Measurements from ENCODE around the gene AMY2B. TPM values are rescaled to one million over a fixed set of nuclear protein-coding genes. Genes with fewer than 3 reads are reported as not detected.
A peak's percentile ranks its signal among the peaks of the same experiment; 100 is the strongest.
"Not testable (repeated sequence)": the region's sequence is repeated elsewhere in the genome, so short reads cannot be mapped to it uniquely, and the experiment has no call there.

AMY2B gene
- total RNA-seq (2014; rRNA removed; shearing (Covaris generic); ENCODE audit: low replicate concordance): 5.3 and 10.8 TPM in 2 replicates

- DNase-seq; H3K79me2 ChIP-seq (ENCODE audit: low read length); H3K9ac ChIP-seq (ENCODE audit: low read length); H3K9me2 ChIP-seq (replicated peaks; ENCODE audit: insufficient read depth, low read length); H3K4me1 ChIP-seq (ENCODE audit: low read length); H3K27me3 ChIP-seq (ENCODE audit: low read length); H3K27ac ChIP-seq (ENCODE audit: low read length); H3K4me3 ChIP-seq (ENCODE audit: low read length); H3K36me3 ChIP-seq (ENCODE audit: insufficient read depth, low read length); H3K4me2 ChIP-seq (ENCODE audit: low read depth, low read length, poor library complexity, severe bottlenecking); H2AFZ ChIP-seq (ENCODE audit: low read length); H3K9me3 ChIP-seq (ENCODE audit: low read length); H4K20me1 ChIP-seq (ENCODE audit: insufficient read depth, low read depth, low read length): not testable (repeated sequence)
Measured at GRCh38 chr1:103571289-103571688, at the start of gene AMY2B. Gene AMY2B, plus strand, starts transcription at chr1:103571589. Its CDS starts 14 bp downstream, at chr1:103571603.

- Histone ChIP-seq H3K4me2 (ENCODE audit: low read depth, low read length, poor library complexity, severe bottlenecking) (no peak overlapping the region), H3K9me3 (ENCODE audit: low read length) (no peaks in the 10 kb centered on the region), H3K4me1 (ENCODE audit: low read length) (peaks cover 20% of the 10 kb centered on the region), H4K20me1 (ENCODE audit: insufficient read depth, low read depth, low read length) (no peaks in the 10 kb centered on the region), H3K9ac (ENCODE audit: low read length) (no peak overlapping the region), H3K27me3 (ENCODE audit: low read length) (no peaks in the 10 kb centered on the region), H3K79me2 (ENCODE audit: low read length) (peaks cover 26% of the 10 kb centered on the region), H2AFZ (ENCODE audit: low read length) (no peak overlapping the region), H3K36me3 (ENCODE audit: insufficient read depth, low read length) (peaks cover 10% of the 10 kb centered on the region), H3K27ac (ENCODE audit: low read length) (no peak overlapping the region), H3K9me2 (replicated peaks; ENCODE audit: insufficient read depth, low read length) (0 out of 2 replicates have a peak, but pooled peaks cover 3% of the 10 kb centered on the region), H3K4me3 (ENCODE audit: low read length) (no peak overlapping the region)
- no peak for DNase-seq
Measured at GRCh38 chr1:103523346-103523745, 48.0 kb upstream of the AMY2B start.

- Histone ChIP-seq H3K4me3 (ENCODE audit: low read length) (peak overlapping the region; percentile 67), H3K4me1 (ENCODE audit: low read length) (peaks cover 20% of the 10 kb centered on the region), H2AFZ (ENCODE audit: low read length) (peak overlapping the region; percentile 88), H3K79me2 (ENCODE audit: low read length) (peaks cover 44% of the 10 kb centered on the region), H4K20me1 (ENCODE audit: insufficient read depth, low read depth, low read length) (no peaks in the 10 kb centered on the region), H3K27me3 (ENCODE audit: low read length) (no peaks in the 10 kb centered on the region), H3K9me3 (ENCODE audit: low read length) (no peaks in the 10 kb centered on the region), H3K9me2 (replicated peaks; ENCODE audit: insufficient read depth, low read length) (0 out of 2 replicates have a peak, but pooled peaks cover 3% of the 10 kb centered on the region), H3K36me3 (ENCODE audit: insufficient read depth, low read length) (peaks cover 26% of the 10 kb centered on the region), H3K27ac (ENCODE audit: low read length) (no peak overlapping the region), H3K9ac (ENCODE audit: low read length) (peak overlapping the region; percentile 42), H3K4me2 (ENCODE audit: low read depth, low read length, poor library complexity, severe bottlenecking) (peak overlapping the region; percentile 68)
- DNase-seq: peak; percentile 69
Measured at GRCh38 chr1:103525114-103525606, 46.2 kb upstream of the AMY2B start.

GRCh38 chr1:103525607-103526507, 45.5 kb upstream of the AMY2B start, which contains the start of gene RNPC3:
Gene RNPC3, plus strand, starts transcription at chr1:103525699. Its CDS starts 372 bp downstream, at chr1:103526071.
- peak; percentile 93 for DNase-seq

GRCh38 chr1:103527331-103527730, 44.1 kb upstream of the AMY2B start:
- H3K27me3 ChIP-seq (ENCODE audit: low read length): no peaks in the 10 kb centered on the region
- peak overlapping the region; percentile 95 for H3K9ac ChIP-seq (ENCODE audit: low read length)
- peaks cover 20% of the 10 kb centered on the region for H3K4me1 ChIP-seq (ENCODE audit: low read length)
- DNase-seq: no peak
- H2AFZ ChIP-seq (ENCODE audit: low read length): no peak overlapping the region
- peak overlapping the region; percentile 96 for H3K4me3 ChIP-seq (ENCODE audit: low read length)
- H3K27ac ChIP-seq (ENCODE audit: low read length): no peak overlapping the region
- no peaks in the 10 kb centered on the region for H3K9me2 ChIP-seq (replicated peaks; ENCODE audit: insufficient read depth, low read length)
- H3K36me3 ChIP-seq (ENCODE audit: insufficient read depth, low read length): peaks cover 39% of the 10 kb centered on the region
- no peaks in the 10 kb centered on the region for H4K20me1 ChIP-seq (ENCODE audit: insufficient read depth, low read depth, low read length)
- H3K9me3 ChIP-seq (ENCODE audit: low read length): no peaks in the 10 kb centered on the region
- H3K79me2 ChIP-seq (ENCODE audit: low read length): peaks cover 65% of the 10 kb centered on the region
- peak overlapping the region; percentile 73 for H3K4me2 ChIP-seq (ENCODE audit: low read depth, low read length, poor library complexity, severe bottlenecking)

More at GRCh38 chr1:103525607-103526507, 45.5 kb upstream of the AMY2B start, which contains the start of gene RNPC3:
- peak within 1 kb of the TSS; percentile 96 for H3K4me3 ChIP-seq (ENCODE audit: low read length)
- peaks cover 20% of the 10 kb centered on the region for H3K4me1 ChIP-seq (ENCODE audit: low read length)
- peak within 1 kb of the TSS; percentile 88 for H2AFZ ChIP-seq (ENCODE audit: low read length)
- H4K20me1 ChIP-seq (ENCODE audit: insufficient read depth, low read depth, low read length): no peaks in the 10 kb centered on the region
- H3K9me2 ChIP-seq (replicated peaks; ENCODE audit: insufficient read depth, low read length): 0 out of 2 replicates have a peak, but pooled peaks cover 3% of the 10 kb centered on the region
- H3K27me3 ChIP-seq (ENCODE audit: low read length): no peaks in the 10 kb centered on the region
- H3K9ac ChIP-seq (ENCODE audit: low read length): peak within 1 kb of the TSS; percentile 95
- peak within 1 kb of the TSS; percentile 75 for H3K27ac ChIP-seq (ENCODE audit: low read length)
- peak within 1 kb of the TSS; percentile 73 for H3K4me2 ChIP-seq (ENCODE audit: low read depth, low read length, poor library complexity, severe bottlenecking)
- H3K9me3 ChIP-seq (ENCODE audit: low read length): no peaks in the 10 kb centered on the region
- peaks cover 51% of the 10 kb centered on the region for H3K79me2 ChIP-seq (ENCODE audit: low read length)
- peaks cover 33% of the 10 kb centered on the region for H3K36me3 ChIP-seq (ENCODE audit: insufficient read depth, low read length)

GRCh38 chr1:103529746-103530145, 41.6 kb upstream of the AMY2B start:
- H3K9ac ChIP-seq (ENCODE audit: low read length): no peak overlapping the region
- H3K36me3 ChIP-seq (ENCODE audit: insufficient read depth, low read length): peaks cover 56% of the 10 kb centered on the region
- H3K4me2 ChIP-seq (ENCODE audit: low read depth, low read length, poor library complexity, severe bottlenecking): no peak overlapping the region
- no peaks in the 10 kb centered on the region for H4K20me1 ChIP-seq (ENCODE audit: insufficient read depth, low read depth, low read length)
- no peak for DNase-seq
- H3K9me3 ChIP-seq (ENCODE audit: low read length): no peaks in the 10 kb centered on the region
- H3K4me1 ChIP-seq (ENCODE audit: low read length): peaks cover 20% of the 10 kb centered on the region
- no peaks in the 10 kb centered on the region for H3K27me3 ChIP-seq (ENCODE audit: low read length)
- H3K27ac ChIP-seq (ENCODE audit: low read length): no peak overlapping the region
- peaks cover 89% of the 10 kb centered on the region for H3K79me2 ChIP-seq (ENCODE audit: low read length)
- H2AFZ ChIP-seq (ENCODE audit: low read length): no peak overlapping the region
- H3K9me2 ChIP-seq (replicated peaks; ENCODE audit: insufficient read depth, low read length): no peaks in the 10 kb centered on the region
- no peak overlapping the region for H3K4me3 ChIP-seq (ENCODE audit: low read length)

- Histone ChIP-seq H4K20me1 (ENCODE audit: insufficient read depth, low read depth, low read length) (no peaks in the 10 kb centered on the region), H2AFZ (ENCODE audit: low read length) (no peak overlapping the region), H3K4me2 (ENCODE audit: low read depth, low read length, poor library complexity, severe bottlenecking) (no peak overlapping the region), H3K4me3 (ENCODE audit: low read length) (no peak overlapping the region), H3K4me1 (ENCODE audit: low read length) (no peaks in the 10 kb centered on the region), H3K9me3 (ENCODE audit: low read length) (no peaks in the 10 kb centered on the region), H3K27me3 (ENCODE audit: low read length) (no peaks in the 10 kb centered on the region), H3K9ac (ENCODE audit: low read length) (no peak overlapping the region), H3K79me2 (ENCODE audit: low read length) (peaks cover 31% of the 10 kb centered on the region), H3K27ac (ENCODE audit: low read length) (no peak overlapping the region), H3K9me2 (replicated peaks; ENCODE audit: insufficient read depth, low read length) (no peaks in the 10 kb centered on the region), H3K36me3 (ENCODE audit: insufficient read depth, low read length) (peaks cover 83% of the 10 kb centered on the region)
- no peak for DNase-seq
Measured at GRCh38 chr1:103538226-103538625, 33.2 kb upstream of the AMY2B start.

GRCh38 chr1:103541431-103541830, 30.0 kb upstream of the AMY2B start:
- no peaks in the 10 kb centered on the region for H3K9me3 ChIP-seq (ENCODE audit: low read length)
- H3K4me2 ChIP-seq (ENCODE audit: low read depth, low read length, poor library complexity, severe bottlenecking): no peak overlapping the region
- no peaks in the 10 kb centered on the region for H3K27me3 ChIP-seq (ENCODE audit: low read length)
- DNase-seq: no peak
- H3K9me2 ChIP-seq (replicated peaks; ENCODE audit: insufficient read depth, low read length): no peaks in the 10 kb centered on the region
- no peak overlapping the region for H3K27ac ChIP-seq (ENCODE audit: low read length)
- H2AFZ ChIP-seq (ENCODE audit: low read length): no peak overlapping the region
- H3K4me3 ChIP-seq (ENCODE audit: low read length): no peak overlapping the region
- no peaks in the 10 kb centered on the region for H4K20me1 ChIP-seq (ENCODE audit: insufficient read depth, low read depth, low read length)
- no peaks in the 10 kb centered on the region for H3K4me1 ChIP-seq (ENCODE audit: low read length)
- H3K9ac ChIP-seq (ENCODE audit: low read length): no peak overlapping the region
- peaks cover 81% of the 10 kb centered on the region for H3K36me3 ChIP-seq (ENCODE audit: insufficient read depth, low read length)
- H3K79me2 ChIP-seq (ENCODE audit: low read length): peaks cover 11% of the 10 kb centered on the region
